Colon (tissue), 2 donors: ENCODE results near the gene MCHR1.
"Not testable (repeated sequence)": the region's sequence is repeated elsewhere in the genome, so short reads cannot be mapped to it uniquely, and the experiment has no call there.

Experiments
- FAIRE-seq: peaks from 2 replicates; lab custom pipeline; 2012; peaks lifted over from hg19 to GRCh38; lab: Jason Lieb, UNC
- donor health status: control.
- donor health status: control.

Gene MCHR1

GRCh38 chr22:40691532-40691931, 12.2 kb downstream of the MCHR1 start:
- FAIRE-seq = no peak

GRCh38 chr22:40694411-40694810, 15.1 kb downstream of the MCHR1 start:
- no peak for FAIRE-seq

GRCh38 chr22:40701274-40701673, 22.0 kb downstream of the MCHR1 start:
- no peak for FAIRE-seq

GRCh38 chr22:40703174-40703573, 23.9 kb downstream of the MCHR1 start:
- no peak for FAIRE-seq

DNA sequence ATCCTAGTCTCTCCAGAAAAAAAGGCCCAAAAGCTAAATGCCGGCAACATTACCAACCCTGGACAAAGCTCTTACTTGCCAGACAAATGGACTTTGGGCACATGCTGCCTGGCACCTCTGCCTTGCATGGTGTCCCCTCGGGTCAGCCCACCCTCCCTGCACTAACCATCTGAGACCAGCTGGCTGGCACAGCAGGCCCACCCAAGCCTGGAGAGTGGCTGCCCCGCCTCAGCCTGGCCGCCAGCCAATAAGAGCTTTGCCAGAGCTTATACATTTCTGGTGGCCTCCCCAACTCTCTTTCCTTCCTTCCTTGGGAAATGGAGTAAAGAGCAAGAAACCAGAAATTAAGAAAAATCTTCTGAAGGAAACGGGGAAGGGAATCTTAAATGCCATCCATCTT, 24.5 kb downstream of the MCHR1 start:
- FAIRE-seq = no peak

GRCh38 chr22:40705918-40706682, 26.8 kb downstream of the MCHR1 start:
- no peak for FAIRE-seq

DNA sequence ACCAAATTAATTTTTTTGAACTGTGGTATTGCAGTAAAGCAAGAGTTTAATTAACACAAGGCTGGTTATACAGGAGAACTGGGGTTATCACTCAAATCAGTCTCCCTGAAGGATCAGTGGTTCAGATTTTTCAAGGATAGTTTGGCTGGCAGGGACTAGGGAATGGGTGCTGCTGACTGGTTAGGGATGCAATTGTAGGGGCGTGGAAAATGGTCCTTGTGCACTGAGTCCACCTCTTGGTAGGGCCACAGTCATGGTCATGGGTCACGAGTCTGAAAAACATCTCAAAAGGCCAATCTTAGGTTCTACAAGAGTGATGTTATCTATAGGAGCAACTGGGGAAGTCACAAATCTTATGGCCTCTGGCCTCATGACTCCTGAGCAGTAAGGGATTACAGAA, 27.9 kb downstream of the MCHR1 start:
- FAIRE-seq = no peak

DNA sequence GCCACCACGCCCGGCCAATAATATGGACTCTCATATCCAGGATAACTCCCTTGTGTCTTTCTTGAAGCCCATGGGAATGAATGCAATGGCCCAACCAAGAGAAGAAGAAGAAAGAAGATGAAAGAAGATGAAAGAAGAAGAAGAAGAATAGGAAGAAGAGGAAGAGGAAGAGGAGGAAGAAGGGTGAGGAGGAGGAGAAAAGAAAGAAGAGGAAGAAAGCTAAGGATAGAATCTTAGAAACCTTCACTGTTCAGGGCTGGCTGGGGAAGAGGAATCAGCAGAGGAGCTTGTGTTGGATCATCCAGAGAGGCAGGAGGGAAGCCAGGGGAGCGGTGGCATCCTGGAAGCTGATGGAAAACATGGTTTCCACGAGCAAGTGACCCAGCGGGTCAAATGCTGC, 28.9 kb downstream of the MCHR1 start:
- FAIRE-seq = no peak

- FAIRE-seq = no peak
Measured at GRCh38 chr22:40709752-40710413, 30.6 kb downstream of the MCHR1 start.

- FAIRE-seq = no peak
Measured at GRCh38 chr22:40712311-40712710, 33.0 kb downstream of the MCHR1 start.

DNA sequence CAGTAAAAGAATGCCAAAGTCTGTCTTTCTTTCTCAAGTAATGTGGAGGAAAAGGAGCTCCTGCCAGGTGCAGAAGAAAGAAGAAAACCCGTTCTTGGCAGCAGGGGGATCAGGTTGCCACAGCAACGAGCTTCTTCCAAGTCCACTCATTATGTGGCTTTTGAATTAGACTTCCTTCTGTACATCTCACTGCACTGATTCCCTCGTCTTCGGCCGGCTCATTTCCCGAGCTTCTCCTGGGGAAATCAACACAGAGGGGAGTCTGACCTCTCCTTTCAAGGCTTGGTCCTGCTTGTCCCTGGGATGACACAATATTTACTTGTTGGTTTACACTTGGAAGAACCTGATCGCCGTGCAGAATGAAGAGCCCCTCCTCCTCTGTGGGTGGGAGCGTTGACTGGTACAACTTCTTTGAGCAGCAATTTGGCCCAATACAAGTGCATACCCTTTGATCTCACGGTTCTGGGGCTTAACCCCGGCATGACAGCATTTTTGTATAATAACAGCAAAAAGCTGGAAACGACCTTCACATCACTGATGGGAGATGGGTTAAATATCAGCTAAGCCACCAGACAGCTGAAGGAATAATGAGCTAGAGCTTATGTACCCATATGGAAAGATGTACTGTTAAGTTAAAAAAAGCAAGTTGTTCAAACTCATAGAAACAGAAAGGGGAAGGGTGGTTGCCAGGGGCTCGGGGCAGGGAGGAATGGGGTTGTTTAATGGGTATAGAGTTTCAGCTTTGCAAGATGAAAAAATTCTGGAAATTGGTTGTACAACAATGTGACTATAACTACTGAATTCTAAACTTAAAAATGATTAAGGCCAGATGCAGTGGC, 35.4 kb downstream of the MCHR1 start:
- no peak for FAIRE-seq

DNA sequence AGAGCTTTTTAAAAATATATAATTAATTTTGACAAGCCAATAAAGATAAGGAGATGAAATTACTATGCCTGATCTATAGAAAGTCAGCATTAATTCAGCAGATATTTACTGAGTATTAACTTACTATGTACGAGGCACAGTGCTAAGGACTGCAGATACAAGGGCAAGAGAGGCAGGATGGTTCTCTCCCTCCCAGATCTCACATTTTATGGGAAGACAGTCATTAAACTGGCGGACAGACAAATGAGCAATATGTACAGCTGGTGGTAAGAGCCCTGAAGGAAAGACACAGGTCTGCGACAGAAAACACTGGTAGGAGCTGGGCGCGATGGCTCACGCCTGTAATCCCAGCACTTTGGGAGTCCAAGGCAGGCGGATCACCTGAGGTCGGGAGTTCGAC, 36.8 kb downstream of the MCHR1 start:
- no peak for FAIRE-seq

- not testable (repeated sequence) for FAIRE-seq
Measured at GRCh38 chr22:40717657-40718056, 38.4 kb downstream of the MCHR1 start.

- no peak for FAIRE-seq
Measured at GRCh38 chr22:40718250-40719204, 39.2 kb downstream of the MCHR1 start.

DNA sequence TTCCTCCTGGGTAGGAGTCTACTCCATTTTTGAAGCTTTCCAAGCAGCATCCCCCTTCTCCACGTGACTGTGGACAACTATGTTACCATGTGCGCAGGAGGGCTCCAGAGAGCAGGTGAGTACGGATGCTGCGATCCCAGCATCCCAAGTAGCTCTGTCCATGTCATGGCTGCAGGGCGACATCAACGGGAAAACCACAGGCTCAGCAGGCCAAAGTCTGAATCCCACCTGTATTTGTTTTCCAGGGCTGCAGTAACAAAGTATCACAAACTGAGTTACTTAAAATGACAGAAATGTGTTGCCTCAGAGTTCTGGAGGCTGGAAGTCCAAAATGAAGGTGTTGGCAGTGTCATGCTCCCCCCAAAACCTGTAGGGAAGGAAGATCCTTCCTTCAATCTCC, 40.3 kb downstream of the MCHR1 start:
- no peak for FAIRE-seq

DNA sequence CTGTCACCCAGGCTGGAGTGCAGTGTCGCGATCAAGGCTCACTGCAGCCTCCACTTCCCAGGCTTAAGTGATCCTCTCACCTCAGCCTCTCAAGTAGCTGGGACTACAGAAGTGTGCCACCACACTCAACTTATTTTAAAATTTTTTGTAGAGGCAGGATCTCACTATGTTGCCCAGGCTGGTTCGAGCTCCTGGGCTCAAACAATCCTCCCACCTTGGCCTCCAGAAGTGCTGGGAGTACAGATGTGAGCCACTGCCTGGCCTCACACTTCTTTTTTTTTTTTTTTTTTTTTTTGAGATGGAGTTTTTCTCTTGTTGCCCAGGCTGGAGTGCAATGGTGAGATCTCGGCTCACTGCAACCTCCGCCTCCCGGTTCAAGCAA, 40.9 kb downstream of the MCHR1 start:
- FAIRE-seq = not testable (repeated sequence)

DNA sequence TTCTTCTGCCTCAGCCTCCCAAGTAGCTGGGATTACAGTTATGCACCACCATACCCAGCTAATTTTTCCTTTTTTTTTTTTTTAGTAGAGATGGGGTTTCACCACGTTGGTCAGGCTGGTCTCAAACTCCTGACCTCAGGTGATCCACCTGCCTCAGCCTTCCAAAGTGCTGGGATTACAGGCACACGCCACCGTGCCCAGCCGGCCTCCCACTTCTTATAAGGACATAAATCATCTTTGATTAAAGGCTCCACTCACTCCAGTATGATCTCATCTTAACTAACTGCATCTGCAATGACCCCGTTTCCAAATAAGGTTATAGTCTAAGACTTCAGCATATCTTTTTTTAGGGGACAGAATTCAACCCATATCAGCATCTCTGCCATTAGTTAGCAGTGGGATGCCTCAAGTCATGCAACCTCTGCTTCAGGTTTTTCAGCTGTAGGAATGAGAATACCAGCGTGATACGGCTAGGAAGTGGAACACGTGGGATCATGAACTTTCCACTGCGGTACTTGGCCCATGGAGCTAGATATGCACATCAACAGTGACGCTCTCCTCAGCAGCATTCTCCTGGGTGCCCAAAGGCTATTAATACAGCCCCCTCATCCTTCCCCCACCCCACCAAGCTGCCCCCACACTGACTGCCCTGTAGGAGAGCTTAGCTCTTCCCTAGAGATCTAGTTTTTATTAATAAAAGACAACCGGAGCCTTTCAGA, 41.4 kb downstream of the MCHR1 start:
- no peak for FAIRE-seq

- no peak for FAIRE-seq
Measured at GRCh38 chr22:40721266-40721665, 42.0 kb downstream of the MCHR1 start.

DNA sequence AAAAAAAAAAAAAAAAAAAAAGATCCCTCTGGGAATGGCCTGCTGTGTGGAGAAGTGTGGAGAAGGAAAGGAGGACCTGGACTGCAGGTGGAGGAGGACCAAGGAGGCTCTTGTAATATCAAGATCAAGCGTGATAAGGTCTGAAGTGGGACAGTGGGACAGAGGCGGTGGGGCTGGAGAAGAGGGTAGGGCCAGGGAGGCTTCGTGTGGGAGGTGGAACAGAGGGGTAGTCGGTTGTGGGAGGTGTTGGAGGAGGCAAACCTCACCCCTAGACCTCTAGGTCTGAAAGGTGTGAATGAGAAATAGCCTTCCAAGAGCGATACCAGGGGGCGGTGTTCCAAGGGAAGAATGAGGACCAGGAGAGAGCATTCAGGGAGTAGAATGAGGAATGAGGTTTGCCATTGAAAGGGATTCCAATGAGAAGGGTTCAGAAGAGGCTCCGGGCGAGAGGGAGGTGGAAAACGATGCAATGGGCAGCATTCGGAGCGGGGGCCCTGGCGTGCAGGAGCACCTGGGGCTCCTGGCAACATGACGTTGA, 44.2 kb downstream of the MCHR1 start:
- no peak for FAIRE-seq

GRCh38 chr22:40726514-40726913, 47.2 kb downstream of the MCHR1 start:
- no peak for FAIRE-seq
